ACC112 (cell line): ENCODE results near the gene ELK3.

Source experiments
- H2AFZ ChIP-seq: fragments of 200-600 bp; sonication (generic); one replicate; pipeline ENCODE4 v1.6.0; 2017; ENCODE audit warnings: antibody characterized with exemption, low read length; ENCODE audit not compliant: unreplicated experiment
- H3K27ac ChIP-seq: fragments of 200-600 bp; sonication (generic); 2 replicates; pipeline ENCODE4 v1.5.1; 2014; ENCODE audit warnings: low read depth, mild to moderate bottlenecking, antibody characterized with exemption, low read length, moderate library complexity
- H3K27me3 ChIP-seq: fragments of 200-600 bp; sonication (generic); 2 replicates; pipeline ENCODE4 v1.6.1; 2014; ENCODE audit warnings: mild to moderate bottlenecking, antibody characterized with exemption, low read length, moderate library complexity, mixed read lengths; ENCODE audit not compliant: insufficient read depth
- H3K36me3 ChIP-seq: fragments of 200-600 bp; sonication (generic); 2 replicates; pipeline ENCODE4 v1.6.1; 2016; ENCODE audit warnings: mild to moderate bottlenecking, antibody characterized with exemption, low read length, moderate library complexity, mixed read lengths; ENCODE audit not compliant: insufficient read depth
- H3K4me1 ChIP-seq: fragments of 200-600 bp; sonication (generic); one replicate; pipeline ENCODE4 v1.6.1; 2016; ENCODE audit warnings: low read length, mixed read lengths; ENCODE audit not compliant: insufficient read depth, unreplicated experiment, control insufficient read depth
- H3K4me3 ChIP-seq: fragments of 200-600 bp; sonication (generic); 2 replicates; pipeline ENCODE4 v1.5.1; 2014; ENCODE audit warnings: mild to moderate bottlenecking, low read depth, low read length
- H3K79me2 ChIP-seq: fragments of 200-600 bp; sonication (generic); one replicate; pipeline ENCODE4 v1.6.0; 2016; ENCODE audit warnings: low read length; ENCODE audit not compliant: control insufficient read depth, unreplicated experiment, insufficient read depth

The ELK3 gene

GRCh38 chr12:96193725-96194575 lies at the start of gene ELK3:
Gene ELK3 (plus strand): TSS chr12:96194375.
- H3K79me2 ChIP-seq = peaks cover 35% of the 10 kb centered on the region
- H2AFZ ChIP-seq = peak within 1 kb of the TSS; percentile 95
- no peaks in the 10 kb centered on the region for H3K36me3 ChIP-seq
- no peaks in the 10 kb centered on the region for H3K27me3 ChIP-seq
- H3K4me1 ChIP-seq = peaks cover 14% of the 10 kb centered on the region
- peak within 1 kb of the TSS; percentile 97 for H3K4me3 ChIP-seq
- H3K27ac ChIP-seq = peak within 1 kb of the TSS; percentile 96

GRCh38 chr12:96146747-96147146 lies 47.4 kb upstream of the ELK3 start:
- no peaks in the 10 kb centered on the region for H3K36me3 ChIP-seq
- no peak overlapping the region for H3K27ac ChIP-seq
- H3K4me3 ChIP-seq = no peak overlapping the region
- H3K79me2 ChIP-seq = no peaks in the 10 kb centered on the region
- no peaks in the 10 kb centered on the region for H3K27me3 ChIP-seq
- H3K4me1 ChIP-seq = peaks cover 12% of the 10 kb centered on the region
- H2AFZ ChIP-seq = no peak overlapping the region

GRCh38 chr12:96150442-96150841 lies 43.7 kb upstream of the ELK3 start:
- Histone ChIP-seq H3K79me2 (no peaks in the 10 kb centered on the region), H3K4me1 (no peaks in the 10 kb centered on the region), H3K4me3 (no peak overlapping the region), H3K27me3 (no peaks in the 10 kb centered on the region), H3K27ac (no peak overlapping the region), H2AFZ (no peak overlapping the region), H3K36me3 (no peaks in the 10 kb centered on the region)

GRCh38 chr12:96152164-96152563 lies 42.0 kb upstream of the ELK3 start:
- Histone ChIP-seq H2AFZ (no peak overlapping the region), H3K27me3 (no peaks in the 10 kb centered on the region), H3K79me2 (no peaks in the 10 kb centered on the region), H3K27ac (no peak overlapping the region), H3K36me3 (no peaks in the 10 kb centered on the region), H3K4me1 (no peaks in the 10 kb centered on the region), H3K4me3 (no peak overlapping the region)

- H3K79me2 ChIP-seq = no peaks in the 10 kb centered on the region
- H3K4me1 ChIP-seq = no peaks in the 10 kb centered on the region
- no peak overlapping the region for H2AFZ ChIP-seq
- no peaks in the 10 kb centered on the region for H3K27me3 ChIP-seq
- no peak overlapping the region for H3K27ac ChIP-seq
- H3K4me3 ChIP-seq = no peak overlapping the region
- no peaks in the 10 kb centered on the region for H3K36me3 ChIP-seq
Measured at GRCh38 chr12:96153131-96153725, 40.9 kb upstream of the ELK3 start.

- no peak overlapping the region for H3K4me3 ChIP-seq
- no peaks in the 10 kb centered on the region for H3K79me2 ChIP-seq
- H2AFZ ChIP-seq = no peak overlapping the region
- no peaks in the 10 kb centered on the region for H3K4me1 ChIP-seq
- no peak overlapping the region for H3K27ac ChIP-seq
- H3K36me3 ChIP-seq = no peaks in the 10 kb centered on the region
- no peaks in the 10 kb centered on the region for H3K27me3 ChIP-seq
Measured at GRCh38 chr12:96155181-96155580, 39.0 kb upstream of the ELK3 start.

GRCh38 chr12:96155781-96156180 lies 38.4 kb upstream of the ELK3 start:
- no peak overlapping the region for H2AFZ ChIP-seq
- no peak overlapping the region for H3K4me3 ChIP-seq
- H3K27ac ChIP-seq = no peak overlapping the region
- no peaks in the 10 kb centered on the region for H3K27me3 ChIP-seq
- H3K79me2 ChIP-seq = no peaks in the 10 kb centered on the region
- no peaks in the 10 kb centered on the region for H3K4me1 ChIP-seq
- H3K36me3 ChIP-seq = no peaks in the 10 kb centered on the region

- Histone ChIP-seq H3K36me3 (no peaks in the 10 kb centered on the region), H3K27ac (no peak overlapping the region), H3K79me2 (no peaks in the 10 kb centered on the region), H3K4me1 (no peaks in the 10 kb centered on the region), H3K27me3 (no peaks in the 10 kb centered on the region), H2AFZ (no peak overlapping the region), H3K4me3 (no peak overlapping the region)
Measured at GRCh38 chr12:96156211-96156610, 38.0 kb upstream of the ELK3 start.

- Histone ChIP-seq H2AFZ (no peak overlapping the region), H3K36me3 (no peaks in the 10 kb centered on the region), H3K27me3 (no peaks in the 10 kb centered on the region), H3K4me1 (no peaks in the 10 kb centered on the region), H3K4me3 (no peak overlapping the region), H3K27ac (no peak overlapping the region), H3K79me2 (no peaks in the 10 kb centered on the region)
Measured at GRCh38 chr12:96157427-96157826, 36.7 kb upstream of the ELK3 start.

- no peak overlapping the region for H3K4me3 ChIP-seq
- no peak overlapping the region for H3K27ac ChIP-seq
- H2AFZ ChIP-seq = no peak overlapping the region
Measured at GRCh38 chr12:96164951-96165811, 29.0 kb upstream of the ELK3 start.

More at GRCh38 chr12:96164951-96165811, 29.0 kb upstream of the ELK3 start:
- Histone ChIP-seq H3K4me1 (no peaks in the 10 kb centered on the region), H3K79me2 (no peaks in the 10 kb centered on the region), H3K36me3 (no peaks in the 10 kb centered on the region), H3K27me3 (no peaks in the 10 kb centered on the region)
